ENCODE measurements around the gene SLC43A1.
"Not testable (repeated sequence)": the region's sequence is repeated elsewhere in the genome, so short reads cannot be mapped to it uniquely, and the experiment has no call there.

SLC43A1 gene

GRCh38 chr11:57460758-57461749 is 54.4 kb downstream of the SLC43A1 start:
- DNase-seq (ENCODE audit: low read depth in 2 of 2): no peak

DNA sequence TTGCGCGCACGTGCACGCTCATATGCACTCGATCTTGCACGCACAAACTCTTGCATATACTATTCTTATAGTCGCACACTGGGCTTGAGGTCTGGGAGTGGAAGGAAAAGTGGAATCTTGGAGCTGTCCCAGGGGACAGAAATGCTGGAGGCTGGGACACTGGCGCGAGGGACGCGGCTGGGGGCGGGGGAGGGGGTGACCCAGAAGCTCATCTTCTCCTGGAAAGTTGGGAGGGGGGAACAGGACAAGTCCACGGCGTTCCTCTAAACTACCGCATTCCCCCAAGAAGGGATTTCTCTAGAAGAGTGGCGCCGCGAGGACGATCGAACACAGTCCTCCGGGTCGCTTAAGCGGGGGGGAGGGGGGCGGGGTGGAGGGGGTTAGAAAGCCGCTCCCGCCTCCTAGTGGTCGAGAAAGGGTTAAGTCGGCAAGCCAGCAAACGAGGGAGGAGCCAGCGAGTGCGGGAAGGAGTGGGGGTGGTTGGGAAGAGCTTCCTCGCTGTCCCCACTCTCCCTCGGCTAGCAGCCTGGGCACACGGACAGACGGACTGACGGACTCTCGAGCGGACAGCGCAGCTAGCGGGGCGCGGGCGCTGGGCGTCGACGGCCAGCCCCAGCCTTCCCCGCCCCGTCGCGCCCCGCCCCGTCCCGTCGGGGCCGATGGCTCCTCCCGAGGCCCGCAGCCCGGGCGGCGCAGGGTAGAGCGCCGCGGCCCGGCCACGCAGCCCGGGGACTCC is 55.3 kb downstream of the SLC43A1 start, which contains the start of gene RTN4RL2:
Gene RTN4RL2, plus strand, starts transcription at position 507 of the 736 bp plus-strand sequence. CDS start 338 bp downstream, outside the sequence.
- no peak for DNase-seq (ENCODE audit: low read depth in 2 of 2)

- DNase-seq (ENCODE audit: low read depth in 2 of 2): no peak
Measured at GRCh38 chr11:57459164-57460021, 56.1 kb downstream of the SLC43A1 start.

DNA sequence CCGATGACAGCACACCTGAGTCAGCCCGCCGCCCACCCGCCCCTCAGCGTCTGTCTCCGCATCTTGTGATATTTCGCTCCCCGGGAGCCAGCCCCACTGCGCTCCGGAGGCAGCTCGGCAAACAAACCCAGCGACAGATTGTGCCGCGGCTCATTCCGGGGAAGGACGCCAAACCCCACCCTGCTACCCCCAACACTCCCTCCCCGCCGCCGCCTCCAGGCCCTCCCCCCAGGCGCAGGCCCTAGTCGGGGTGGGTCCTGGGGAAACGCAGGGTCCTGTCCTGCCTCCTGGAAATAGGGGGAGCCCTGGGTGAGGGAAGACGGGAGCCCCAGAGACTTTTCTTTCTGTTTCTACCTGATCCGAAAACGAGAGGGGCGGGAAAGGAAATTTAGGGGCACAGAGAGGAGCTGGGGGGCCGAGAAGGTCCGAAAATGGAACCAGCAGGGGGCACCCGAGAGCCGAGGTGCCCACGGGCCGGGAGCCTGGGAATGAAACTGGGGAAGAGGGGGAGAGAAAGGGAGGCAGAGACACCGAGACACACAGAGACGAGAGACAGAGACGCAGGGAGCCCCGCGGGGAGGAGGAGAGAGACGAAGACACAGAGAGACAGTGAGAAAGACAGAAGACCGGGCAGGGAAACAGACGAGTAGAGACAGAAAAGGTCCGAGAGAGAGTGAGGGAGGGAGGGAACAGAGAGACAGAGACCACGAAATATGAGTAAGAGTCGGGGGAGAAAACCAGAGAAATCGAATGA is 56.9 kb downstream of the SLC43A1 start:
- no peak for DNase-seq (ENCODE audit: low read depth in 2 of 2)

GRCh38 chr11:57458060-57458409 is 57.5 kb downstream of the SLC43A1 start:
- no peak for DNase-seq (ENCODE audit: low read depth in 2 of 2)

- no peak for DNase-seq (ENCODE audit: low read depth in 2 of 2)
Measured at GRCh38 chr11:57457643-57458023, 57.9 kb downstream of the SLC43A1 start.

- DNase-seq (ENCODE audit: low read depth in 2 of 2): peak; percentile 49 to 53
Measured at GRCh38 chr11:57456960-57457642, 58.4 kb downstream of the SLC43A1 start.

DNA sequence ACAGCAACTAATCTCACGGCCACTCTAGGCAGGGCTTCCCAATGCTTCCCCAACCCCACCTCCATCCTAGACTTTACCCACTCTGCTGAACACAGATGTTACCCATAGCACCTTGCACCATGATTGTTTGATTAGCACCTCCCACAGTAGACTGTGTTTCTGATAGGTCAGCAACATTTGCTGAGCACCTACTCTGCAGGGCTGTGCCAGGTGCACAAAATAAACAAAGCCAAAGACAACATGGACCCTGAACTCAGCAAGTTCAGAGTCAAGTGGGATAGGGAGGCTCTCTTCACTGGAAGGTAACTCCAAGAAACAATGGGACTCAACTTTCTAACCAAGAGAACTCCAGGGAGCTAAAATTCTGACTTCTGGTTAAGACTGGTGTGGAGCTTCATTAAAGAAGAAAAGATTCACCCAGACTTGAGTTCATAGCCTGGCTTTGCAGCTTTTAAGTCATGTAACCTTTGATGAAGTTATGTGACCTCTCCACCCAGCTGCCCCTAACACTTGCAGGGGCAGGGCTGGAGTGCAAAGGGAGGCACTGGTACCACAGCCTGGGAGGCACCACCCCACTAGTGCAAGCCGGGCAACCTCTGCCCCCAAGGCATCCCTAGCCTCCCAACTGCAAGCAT is 61.8 kb downstream of the SLC43A1 start:
- DNase-seq (ENCODE audit: low read depth in 2 of 2): no peak

DNA sequence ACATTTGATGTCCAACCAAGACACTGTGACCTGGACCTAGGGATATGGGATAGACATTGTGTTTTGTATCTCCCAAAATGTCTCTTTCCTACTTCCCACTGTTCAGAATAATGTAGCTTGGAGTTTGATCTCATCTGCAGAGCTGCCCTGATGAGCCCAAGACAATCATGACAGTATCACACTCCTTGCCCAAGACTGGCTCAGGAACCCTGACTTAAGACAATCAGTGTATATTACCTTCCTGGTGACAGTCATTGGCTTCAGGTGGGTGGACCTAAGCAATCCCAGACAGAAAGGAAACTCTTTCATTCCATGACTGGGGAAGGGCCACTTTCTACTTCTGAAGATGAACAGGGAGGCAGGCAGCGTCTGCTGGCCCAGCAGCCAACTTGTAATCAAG is 69.4 kb downstream of the SLC43A1 start:
- no peak for DNase-seq (ENCODE audit: low read depth in 2 of 2)

DNA sequence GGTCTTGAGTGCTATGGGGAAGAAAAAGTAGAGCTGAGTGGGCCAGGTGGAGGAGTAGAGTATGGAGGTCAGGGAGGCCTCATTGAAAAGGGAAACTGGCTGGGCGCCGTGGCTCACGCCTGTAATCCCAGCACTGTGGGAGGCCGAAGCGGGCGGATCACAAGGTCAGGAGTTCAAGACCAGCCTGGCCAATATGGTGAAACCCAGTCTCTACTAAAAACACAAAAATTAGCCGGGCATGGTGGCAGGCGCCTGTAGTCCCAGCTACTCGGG is 70.4 kb downstream of the SLC43A1 start:
- DNase-seq (ENCODE audit: low read depth in 2 of 2): not testable (repeated sequence)

DNA sequence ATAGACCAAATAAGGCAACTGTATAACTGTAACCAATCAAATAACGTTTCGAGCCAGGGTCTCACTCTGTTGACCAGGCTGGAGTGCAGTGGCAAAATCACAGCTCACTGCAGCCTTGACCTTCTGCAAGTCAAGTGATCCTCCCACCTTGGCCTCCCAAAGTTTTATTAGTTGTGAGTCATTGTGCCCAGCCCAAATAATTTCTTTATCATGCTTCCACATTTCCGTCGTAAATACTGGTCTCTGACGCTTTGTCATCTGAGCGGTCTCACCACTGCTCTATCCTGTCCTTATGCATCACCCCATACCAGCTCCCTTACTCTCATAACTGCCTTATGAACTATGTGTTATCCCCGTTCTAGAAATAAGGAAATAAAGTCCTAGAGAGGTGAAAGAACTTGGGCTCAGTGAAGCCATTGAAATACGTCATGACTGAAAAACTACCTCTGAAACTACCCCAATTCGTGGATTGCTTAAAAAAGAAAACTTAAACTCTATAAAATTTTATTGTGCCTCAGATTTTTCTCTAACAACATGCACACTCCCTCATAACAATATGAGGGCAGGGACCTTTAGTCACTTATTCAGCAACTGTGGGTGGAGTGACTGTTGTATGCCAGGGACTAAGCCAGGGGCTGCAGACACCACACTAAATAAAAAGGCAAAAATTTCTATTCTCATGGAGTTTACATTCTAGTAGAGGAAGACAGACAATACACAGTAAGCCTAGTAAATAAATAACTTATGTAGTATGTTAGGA is 71.0 kb downstream of the SLC43A1 start:
- DNase-seq (ENCODE audit: low read depth in 2 of 2): no peak

GRCh38 chr11:57440744-57441414 is 74.6 kb downstream of the SLC43A1 start:
- no peak for DNase-seq (ENCODE audit: low read depth in 2 of 2)

GRCh38 chr11:57439786-57440185 is 75.7 kb downstream of the SLC43A1 start:
- no peak for DNase-seq (ENCODE audit: low read depth in 2 of 2)

- DNase-seq (ENCODE audit: low read depth in 2 of 2): no peak
Measured at GRCh38 chr11:57438345-57439285, 76.9 kb downstream of the SLC43A1 start.

DNA sequence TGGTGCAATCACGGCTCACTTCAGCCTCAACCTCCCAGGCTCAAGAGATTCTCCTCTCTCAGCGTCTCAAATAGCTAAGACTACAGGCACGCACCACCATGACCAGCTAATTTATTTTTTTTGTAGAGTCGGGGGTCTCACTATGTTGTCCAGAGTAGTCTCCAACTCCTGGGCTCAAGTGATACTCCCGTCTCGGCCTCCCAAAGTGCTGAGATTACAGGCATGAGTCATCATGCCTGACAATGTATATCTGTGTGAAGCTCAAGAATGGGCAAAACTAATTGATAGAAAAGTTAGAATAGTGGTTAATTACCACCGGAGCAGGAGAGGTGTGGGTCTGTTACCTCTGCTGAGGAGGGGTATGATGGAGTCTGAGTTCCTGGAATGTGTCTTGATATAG is 79.5 kb downstream of the SLC43A1 start:
- DNase-seq (ENCODE audit: low read depth in 2 of 2): no peak

DNA sequence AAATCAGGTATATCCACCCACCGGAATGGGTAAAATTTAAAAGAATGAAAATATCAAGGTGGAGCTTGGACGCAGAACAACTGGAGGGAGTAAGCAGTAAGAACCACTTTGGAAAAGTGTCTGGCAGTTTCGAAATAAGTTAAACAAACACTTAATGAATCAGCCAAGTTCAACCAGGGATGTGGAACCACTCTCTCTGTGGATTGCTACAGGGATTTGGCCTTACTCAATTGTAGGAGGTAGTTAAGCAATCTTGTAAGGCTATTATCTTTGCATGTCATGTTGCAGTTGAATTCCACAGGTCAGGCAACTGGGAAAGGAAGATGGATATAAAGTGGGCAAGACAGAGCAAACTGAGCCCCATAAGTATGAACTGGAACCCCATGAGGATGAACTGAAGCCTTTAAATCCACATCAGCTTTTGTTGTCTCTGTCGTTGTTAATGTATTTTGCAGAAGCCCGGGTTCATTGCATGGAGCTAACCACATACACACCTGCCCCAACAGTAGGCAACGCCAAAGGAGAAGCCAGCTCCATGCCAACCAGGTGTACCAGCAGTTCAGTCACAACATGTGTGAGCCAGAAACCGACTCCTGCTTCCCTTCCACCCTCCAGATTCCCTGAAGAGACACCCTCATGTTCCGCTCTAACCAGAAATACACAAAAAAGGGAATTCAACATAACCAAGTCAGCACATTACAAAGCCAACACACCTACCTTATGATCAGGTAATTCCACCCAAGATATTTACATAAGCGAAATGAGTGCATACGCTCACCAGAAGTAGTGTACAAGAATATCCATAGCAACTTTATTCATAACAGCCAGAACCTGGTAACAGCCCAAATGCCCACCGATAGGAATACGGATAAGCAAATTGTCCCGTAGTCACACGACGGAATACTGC is 80.6 kb downstream of the SLC43A1 start:
- DNase-seq (ENCODE audit: low read depth in 2 of 2): no peak
